GM23248 (cell line): ENCODE measurements around the gene PINK1.

Experiments used
- EZH2 ChIP-seq: fragments of 200-600 bp; sonication (generic); IDR thresholded peaks from 2 replicates; pipeline ENCODE4 v1.6.1; 2018; ENCODE audit warnings: antibody characterized with exemption, mild to moderate bottlenecking; ENCODE audit not compliant: insufficient read depth, poor library complexity, severe bottlenecking
- EZH2phosphoT487 ChIP-seq: fragments of 200-600 bp; sonication (generic); IDR thresholded peaks from 2 replicates; pipeline ENCODE4 v1.6.1; 2018; ENCODE audit warnings: antibody characterized with exemption, moderate library complexity, mild to moderate bottlenecking, low read depth; ENCODE audit not compliant: insufficient read depth

DNA sequence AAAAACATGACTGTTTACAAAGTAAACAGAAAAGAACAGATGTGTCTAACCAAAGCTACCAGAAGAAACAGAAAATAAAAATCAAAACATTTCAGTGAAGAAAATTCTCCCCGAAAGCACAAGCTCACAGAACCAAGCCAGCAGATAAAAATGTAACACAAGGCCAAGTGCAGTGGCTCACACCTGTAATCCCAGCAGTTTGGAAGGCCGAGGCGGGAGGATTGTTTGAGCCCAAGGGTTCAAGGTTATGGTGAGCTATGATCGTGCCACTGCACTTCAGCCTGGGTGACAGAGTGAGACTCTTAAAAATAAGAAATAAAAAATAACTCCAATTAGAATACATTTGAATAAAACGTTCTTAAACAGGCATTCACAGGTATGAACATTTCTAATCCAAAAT, 47.0 kb downstream of the PINK1 start:
- TF ChIP-seq EZH2phosphoT487 (no peak), EZH2 (no peak)
